AG08395 (cell line): ENCODE measurements around the gene FOXP1.

Experiments used
- DNase-seq: peaks from one replicate; pipeline ENCODE4 v3.0.0; 2012; ENCODE audit warnings: mixed read lengths, low spot score

The FOXP1 gene

GRCh38 chr3:71586810-71587242 is 3.3 kb upstream of the FOXP1 start:
- no peak for DNase-seq

GRCh38 chr3:71585887-71586809 is 2.6 kb upstream of the FOXP1 start:
- no peak for DNase-seq

- DNase-seq: no peak
Observed at GRCh38 chr3:71585131-71585530, 1.6 kb upstream of the FOXP1 start.

GRCh38 chr3:71584394-71585011 is 975 bp upstream of the FOXP1 start:
- no peak for DNase-seq

- no peak for DNase-seq
Observed at GRCh38 chr3:71582612-71583565, 639 bp downstream of the FOXP1 start.

GRCh38 chr3:71582036-71582611 is 1.4 kb downstream of the FOXP1 start:
- no peak for DNase-seq

GRCh38 chr3:71581457-71582035 is 2.0 kb downstream of the FOXP1 start:
- no peak for DNase-seq

GRCh38 chr3:71580636-71581456 is 2.7 kb downstream of the FOXP1 start:
- no peak for DNase-seq

- DNase-seq: no peak
Observed at GRCh38 chr3:71579935-71580406, 3.6 kb downstream of the FOXP1 start.

GRCh38 chr3:71579326-71579934 is 4.1 kb downstream of the FOXP1 start:
- no peak for DNase-seq

- DNase-seq: no peak
Observed at GRCh38 chr3:71578054-71578751, 5.3 kb downstream of the FOXP1 start.

- no peak for DNase-seq
Observed at GRCh38 chr3:71577011-71577410, 6.5 kb downstream of the FOXP1 start.

GRCh38 chr3:71575433-71575832 is 8.1 kb downstream of the FOXP1 start:
- no peak for DNase-seq

GRCh38 chr3:71573181-71573580 is 10.3 kb downstream of the FOXP1 start:
- no peak for DNase-seq

- no peak for DNase-seq
Observed at GRCh38 chr3:71570546-71570945, 13.0 kb downstream of the FOXP1 start.

- no peak for DNase-seq
Observed at GRCh38 chr3:71568207-71568606, 15.3 kb downstream of the FOXP1 start.

- no peak for DNase-seq
Observed at GRCh38 chr3:71566776-71567175, 16.8 kb downstream of the FOXP1 start.

GRCh38 chr3:71565976-71566375 is 17.6 kb downstream of the FOXP1 start:
- DNase-seq: no peak

GRCh38 chr3:71565316-71565715 is 18.2 kb downstream of the FOXP1 start:
- no peak for DNase-seq
